ENCODE measurements around the gene ANKH.

DNA sequence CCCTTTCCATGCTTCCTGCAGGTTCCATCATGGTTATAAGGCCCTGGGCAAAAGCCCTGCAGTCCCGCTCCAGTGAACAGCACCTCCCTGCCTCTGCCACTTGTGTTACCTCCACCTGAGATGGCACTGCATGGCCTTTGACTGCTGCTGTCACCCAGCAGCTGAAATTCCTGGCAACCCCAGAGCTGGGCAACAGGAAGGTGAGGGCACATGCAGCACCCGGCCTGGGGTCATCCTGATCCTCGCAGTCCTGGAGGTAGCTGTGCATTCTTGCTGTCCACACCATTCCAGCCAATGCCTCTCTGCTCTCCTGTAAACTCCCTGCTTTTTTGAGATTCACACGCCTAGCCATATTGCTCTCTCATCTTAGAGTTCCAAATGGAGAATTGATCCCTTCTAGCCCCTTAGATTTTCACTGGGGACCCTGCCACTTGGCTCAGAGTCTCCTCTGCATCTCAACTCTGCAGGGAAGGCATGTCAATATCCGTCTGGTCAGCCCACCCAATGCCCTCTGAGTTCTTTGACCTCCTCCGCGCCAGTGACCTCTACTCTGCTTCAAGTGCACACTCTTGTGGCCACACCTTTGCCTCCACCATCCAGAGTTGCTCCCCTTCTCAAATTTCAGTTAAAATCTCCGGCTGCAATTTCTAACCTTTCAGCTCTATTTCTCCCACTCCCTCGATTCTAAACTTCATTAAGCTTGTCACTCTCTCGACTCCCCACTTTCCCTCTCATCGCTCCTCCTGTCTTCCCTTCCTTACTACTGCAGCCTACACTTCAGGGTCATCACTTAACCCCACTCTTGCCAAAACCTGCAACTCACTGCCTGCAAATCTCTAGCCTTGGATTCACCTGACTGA is 93.4 kb downstream of the ANKH start:
- TF ChIP-seq POLR2A (IDR thresholded peaks at IDR 0.05) (no peak), EP300 (IDR thresholded peaks at IDR 0.05) (no peak), POLR2AphosphoS5 (IDR thresholded peaks at IDR 0.05) (no peak)
- TF ChIP-seq, protein P1, sequence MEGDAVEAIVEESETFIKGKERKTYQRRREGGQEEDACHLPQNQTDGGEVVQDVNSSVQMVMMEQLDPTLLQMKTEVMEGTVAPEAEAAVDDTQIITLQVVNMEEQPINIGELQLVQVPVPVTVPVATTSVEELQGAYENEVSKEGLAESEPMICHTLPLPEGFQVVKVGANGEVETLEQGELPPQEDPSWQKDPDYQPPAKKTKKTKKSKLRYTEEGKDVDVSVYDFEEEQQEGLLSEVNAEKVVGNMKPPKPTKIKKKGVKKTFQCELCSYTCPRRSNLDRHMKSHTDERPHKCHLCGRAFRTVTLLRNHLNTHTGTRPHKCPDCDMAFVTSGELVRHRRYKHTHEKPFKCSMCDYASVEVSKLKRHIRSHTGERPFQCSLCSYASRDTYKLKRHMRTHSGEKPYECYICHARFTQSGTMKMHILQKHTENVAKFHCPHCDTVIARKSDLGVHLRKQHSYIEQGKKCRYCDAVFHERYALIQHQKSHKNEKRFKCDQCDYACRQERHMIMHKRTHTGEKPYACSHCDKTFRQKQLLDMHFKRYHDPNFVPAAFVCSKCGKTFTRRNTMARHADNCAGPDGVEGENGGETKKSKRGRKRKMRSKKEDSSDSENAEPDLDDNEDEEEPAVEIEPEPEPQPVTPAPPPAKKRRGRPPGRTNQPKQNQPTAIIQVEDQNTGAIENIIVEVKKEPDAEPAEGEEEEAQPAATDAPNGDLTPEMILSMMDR (IDR thresholded peaks at IDR 0.05), result no peak
